GM12801 (cell line): ENCODE measurements around the gene CRACR2B.

ENCODE experiments used
- TF ChIP-seq, protein P1 (sequence below): IDR thresholded peaks from one replicate; pipeline ENCODE4 v1.5.1; 2011; ENCODE audit warnings: control low read depth; ENCODE audit not compliant: insufficient read length; ENCODE audit errors: extremely low read depth

Gene CRACR2B

GRCh38 chr11:827897-828192 is at the start of gene CRACR2B:
Gene CRACR2B, plus strand, starts transcription at chr11:827919. Its CDS starts 689 bp downstream, at chr11:828608.
- TF ChIP-seq, protein P1, sequence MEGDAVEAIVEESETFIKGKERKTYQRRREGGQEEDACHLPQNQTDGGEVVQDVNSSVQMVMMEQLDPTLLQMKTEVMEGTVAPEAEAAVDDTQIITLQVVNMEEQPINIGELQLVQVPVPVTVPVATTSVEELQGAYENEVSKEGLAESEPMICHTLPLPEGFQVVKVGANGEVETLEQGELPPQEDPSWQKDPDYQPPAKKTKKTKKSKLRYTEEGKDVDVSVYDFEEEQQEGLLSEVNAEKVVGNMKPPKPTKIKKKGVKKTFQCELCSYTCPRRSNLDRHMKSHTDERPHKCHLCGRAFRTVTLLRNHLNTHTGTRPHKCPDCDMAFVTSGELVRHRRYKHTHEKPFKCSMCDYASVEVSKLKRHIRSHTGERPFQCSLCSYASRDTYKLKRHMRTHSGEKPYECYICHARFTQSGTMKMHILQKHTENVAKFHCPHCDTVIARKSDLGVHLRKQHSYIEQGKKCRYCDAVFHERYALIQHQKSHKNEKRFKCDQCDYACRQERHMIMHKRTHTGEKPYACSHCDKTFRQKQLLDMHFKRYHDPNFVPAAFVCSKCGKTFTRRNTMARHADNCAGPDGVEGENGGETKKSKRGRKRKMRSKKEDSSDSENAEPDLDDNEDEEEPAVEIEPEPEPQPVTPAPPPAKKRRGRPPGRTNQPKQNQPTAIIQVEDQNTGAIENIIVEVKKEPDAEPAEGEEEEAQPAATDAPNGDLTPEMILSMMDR, result no peak

DNA sequence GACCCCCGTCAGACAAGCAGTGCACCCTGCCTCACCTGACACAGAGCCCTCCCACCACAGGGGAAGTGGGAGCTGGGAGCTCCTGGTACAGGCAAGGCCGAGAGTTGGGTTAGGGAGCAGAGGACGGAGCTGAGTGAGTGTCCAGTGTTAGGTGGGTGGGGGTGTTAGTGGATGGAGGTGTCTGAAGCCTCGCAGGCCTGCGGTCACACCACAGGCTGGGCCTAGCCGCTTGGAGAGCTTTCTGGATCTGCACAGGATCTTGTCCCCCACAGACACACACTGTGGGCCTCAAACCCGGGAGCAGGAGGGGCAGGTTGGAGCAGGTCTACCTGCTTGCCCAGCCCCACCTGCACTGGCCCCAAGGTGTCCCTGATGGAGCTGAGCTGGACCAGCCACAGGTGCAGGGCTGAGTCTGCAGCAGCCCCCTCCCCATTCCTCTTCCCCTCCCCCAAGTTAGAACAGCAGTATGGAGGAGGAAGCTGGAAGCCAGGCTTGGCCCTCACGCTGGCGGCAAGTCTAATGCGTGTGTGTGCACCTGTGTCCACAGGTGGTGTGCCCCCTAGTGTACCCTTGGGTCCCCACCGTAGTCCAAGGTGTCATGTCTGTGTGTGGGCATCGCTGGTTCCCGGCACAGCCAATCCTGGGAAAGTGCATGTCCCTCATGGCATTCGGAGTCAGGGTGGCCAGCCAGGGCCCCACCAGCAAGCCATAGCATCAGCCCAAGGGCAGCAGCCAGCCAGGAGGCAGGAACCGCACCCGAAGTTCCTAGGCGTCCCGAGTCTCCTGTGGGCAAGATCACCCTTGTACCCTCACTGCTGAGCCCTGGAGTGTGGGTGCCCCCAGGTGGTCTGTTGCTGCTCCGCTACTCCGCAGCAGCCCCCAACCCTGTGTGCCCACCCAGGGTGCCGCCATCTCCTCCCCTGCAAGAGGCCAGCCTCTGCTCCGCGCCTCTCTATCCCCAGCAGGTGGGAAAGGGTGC is 48.5 kb upstream of the CRACR2B start:
- TF ChIP-seq, protein P1, result no peak

DNA sequence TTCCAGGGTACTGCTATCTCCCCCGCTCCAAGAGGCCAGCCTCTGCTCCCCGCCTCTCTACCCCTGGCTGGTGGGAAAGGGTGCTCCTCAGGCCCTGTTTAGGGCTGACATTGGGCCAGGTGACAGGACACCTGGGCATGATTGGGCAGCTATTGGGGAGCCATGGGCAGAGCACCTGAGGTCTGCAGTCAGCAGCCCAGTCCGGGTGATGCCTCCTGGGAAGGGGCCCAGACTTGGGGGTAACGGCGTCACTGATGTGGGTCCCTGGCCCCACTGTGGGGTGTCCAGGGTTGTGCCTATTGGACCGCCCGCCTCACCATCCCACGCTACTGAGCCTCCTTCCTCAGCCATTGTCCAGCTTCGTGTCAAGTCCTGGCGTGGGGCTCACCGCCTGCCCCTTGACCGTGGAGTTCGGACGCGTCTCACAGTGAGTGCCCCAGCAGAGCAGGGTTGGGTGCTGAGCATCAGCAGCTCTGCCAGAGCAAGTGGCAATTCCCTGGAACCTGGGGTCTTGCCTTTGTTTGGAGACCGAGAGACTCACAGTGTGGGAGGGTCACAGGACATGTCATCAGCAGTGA is 47.7 kb upstream of the CRACR2B start:
- TF ChIP-seq, protein P1, result no peak

DNA sequence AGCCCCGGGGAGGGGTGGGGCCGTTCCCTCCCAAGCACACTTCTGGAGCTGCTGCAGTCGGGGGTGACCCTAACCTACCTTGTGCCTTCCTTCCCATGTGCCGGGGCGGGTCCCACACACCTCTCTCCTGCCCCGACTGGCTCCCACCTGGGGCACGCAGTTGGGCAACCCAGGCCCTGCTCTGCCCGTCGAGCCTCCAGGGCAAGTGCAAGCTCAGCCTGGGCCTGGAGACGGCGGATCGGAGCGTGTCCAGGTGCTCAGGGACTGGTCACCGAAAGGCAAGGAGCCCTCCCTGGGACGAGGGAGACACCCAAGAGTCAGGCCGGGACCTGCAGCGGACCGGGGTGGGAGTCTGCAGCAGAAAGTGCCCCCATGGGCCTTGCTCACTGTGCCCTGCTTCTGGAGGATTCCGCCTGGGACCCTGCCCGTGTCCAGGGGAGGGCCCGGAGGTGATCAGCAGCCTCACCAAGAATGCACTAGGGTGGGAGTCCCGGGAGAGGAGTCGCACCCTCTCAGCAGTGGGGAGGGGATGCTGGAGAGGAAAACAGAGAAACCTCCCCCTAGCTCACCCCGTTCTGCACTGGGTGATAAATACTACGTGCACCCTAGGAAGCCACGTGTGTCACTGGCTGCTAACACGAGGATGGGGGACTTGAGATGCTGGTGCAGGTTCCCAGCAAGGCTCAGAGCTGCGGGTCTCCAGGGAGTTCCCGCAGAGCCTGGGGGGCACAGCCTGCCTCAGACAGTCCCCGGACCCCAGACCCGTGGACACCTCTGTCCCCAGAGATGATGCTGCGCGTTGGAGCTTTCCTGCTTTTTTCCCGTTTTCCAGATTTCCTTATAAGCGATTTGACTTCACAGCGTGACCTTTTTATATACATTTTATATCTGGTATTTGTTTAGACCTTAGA is 45.2 kb upstream of the CRACR2B start:
- TF ChIP-seq, protein P1, result no peak

DNA sequence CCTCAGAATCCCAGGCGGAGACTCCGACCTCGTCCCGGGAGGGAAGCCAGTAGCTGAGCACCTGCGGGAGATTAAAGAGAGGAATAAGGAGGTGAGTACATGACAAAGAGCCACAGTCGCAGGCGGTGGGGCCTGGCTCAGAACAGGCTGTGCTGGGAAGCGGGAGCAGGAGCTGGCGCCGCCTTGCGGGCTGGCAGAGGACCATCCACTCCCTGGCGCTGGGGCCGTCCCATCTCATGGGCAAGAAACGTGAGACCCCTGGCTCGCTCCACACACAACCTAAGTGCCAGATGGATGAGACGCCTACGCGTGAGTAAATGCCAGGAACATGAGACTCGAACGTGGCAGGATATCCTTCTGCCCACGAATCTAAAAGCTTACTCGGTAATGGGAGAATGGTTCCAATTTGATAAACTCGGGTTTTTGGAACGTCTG is 44.1 kb upstream of the CRACR2B start:
- TF ChIP-seq, protein P1, result no peak

DNA sequence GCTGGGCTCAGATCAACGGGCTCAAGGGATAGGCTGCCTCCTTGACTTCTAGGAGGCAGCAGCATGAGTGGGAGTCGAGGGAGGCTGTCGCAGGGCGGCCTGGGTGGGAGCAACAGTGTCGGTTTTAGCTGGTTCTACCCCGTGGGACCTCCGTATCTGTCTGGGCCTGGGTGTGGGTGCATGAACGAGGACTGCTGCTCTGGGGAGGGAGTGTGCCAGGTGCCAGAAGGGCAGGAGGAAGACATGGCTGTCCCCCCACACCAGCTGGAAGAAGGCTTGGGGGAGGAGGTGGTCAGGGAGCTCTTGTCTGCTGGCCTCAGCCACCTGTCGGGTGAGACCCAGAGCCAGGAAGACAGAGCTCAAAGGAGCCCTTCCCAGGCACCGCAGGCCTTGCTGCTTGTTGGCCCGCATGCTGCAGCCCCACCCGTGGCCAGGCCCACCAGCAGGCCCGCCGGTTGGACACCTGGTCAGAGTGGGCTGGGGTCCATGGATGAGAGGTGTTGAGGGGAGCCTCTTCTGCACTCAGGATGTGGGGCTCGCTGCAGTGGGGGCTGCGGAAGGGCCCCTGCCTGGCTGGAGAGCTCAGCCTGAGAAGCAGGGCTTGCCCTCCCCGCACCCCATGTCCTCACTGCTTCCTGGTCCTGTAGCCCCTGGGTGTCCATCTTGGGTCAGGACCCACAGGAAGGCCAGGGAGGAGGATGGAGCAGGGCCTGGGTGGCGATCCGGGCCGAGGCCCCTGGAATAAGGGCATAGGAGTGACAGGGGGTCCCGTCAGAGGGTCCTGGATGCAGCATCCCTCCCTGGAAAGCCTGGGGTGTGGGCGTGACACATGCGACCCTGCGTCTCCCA is 41.3 kb upstream of the CRACR2B start:
- TF ChIP-seq, protein P1, result no peak
